ENCODE data around the gene WASHC2A.
"Not testable (repeated sequence)": the region's sequence is repeated elsewhere in the genome, so short reads cannot be mapped to it uniquely, and the experiment has no call there.

The WASHC2A gene

DNA sequence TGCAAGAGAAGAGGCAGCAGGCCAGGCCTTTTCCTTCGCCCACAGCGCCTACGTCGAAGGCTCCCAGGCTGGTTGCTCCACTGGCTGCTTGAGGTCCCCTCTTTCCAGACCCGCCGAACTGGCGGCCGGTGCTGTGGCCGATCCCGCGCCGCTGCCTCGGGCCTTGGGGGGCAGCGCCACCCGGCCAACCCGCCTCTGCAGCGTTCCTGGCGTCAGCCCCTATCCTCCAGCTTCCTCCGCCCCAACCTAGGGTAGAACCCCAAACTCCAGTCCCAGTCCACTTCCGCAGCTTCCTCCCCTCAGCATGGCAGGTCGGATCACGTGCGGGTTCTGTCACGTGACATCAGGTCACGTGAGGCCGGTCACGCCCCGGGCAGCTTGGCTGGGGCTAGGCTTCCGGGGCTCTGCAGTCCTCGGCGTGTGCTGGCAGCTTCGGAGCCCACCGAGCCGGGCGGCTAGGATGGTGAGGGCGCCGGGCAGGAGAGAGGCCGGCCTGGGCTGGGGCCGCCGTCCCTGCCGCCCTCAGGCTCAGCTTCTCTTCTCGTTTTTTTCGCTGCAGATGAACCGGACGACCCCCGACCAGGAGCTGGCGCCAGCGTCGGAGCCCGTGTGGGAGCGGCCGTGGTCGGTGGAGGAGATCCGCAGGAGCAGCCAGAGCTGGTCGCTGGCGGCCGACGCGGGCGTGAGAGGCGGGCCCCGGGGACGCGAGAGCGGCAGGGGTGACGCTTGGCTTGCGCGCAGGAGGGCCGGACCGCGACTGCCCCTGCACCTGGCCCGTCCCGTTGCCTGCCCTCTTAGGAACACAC lies at the start of gene WASHC2A:
Gene WASHC2A, plus strand, starts transcription at position 409 of the 806 bp plus-strand sequence. Its CDS starts 52 bp downstream, at position 461.
- DNase-seq: peak; percentile 92

GRCh38 chr10:50019279-50019678 lies 48.5 kb upstream of the WASHC2A start:
- DNase-seq: not testable (repeated sequence)

DNA sequence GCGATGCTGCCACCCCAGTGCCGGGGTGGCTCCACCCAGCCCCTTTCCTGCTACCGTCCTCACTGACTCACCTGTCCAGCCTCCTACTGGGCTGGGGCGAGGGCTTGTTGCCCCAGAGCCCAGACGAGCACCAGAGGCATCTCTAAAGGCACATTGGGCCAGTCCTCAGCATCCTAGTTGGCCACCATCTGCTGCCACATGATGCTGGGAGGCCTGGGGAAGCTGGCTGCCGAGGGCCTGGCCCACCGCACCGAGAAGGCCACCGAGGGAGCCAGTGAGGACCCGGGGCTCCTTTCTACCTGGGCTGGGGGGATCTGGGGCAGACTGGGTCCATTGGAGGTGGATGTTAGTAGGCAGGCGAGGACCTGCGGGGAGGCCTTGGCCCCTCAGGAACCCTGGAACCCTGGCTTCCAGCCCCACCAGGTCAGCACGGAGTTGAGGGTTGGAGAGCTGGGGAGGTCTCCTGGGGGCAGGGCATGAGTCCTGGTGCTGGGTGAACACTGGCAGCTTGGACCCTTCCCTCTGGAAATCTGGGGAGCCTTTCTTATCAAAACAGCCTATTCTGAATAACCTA lies 47.2 kb upstream of the WASHC2A start:
- DNase-seq: not testable (repeated sequence)

DNA sequence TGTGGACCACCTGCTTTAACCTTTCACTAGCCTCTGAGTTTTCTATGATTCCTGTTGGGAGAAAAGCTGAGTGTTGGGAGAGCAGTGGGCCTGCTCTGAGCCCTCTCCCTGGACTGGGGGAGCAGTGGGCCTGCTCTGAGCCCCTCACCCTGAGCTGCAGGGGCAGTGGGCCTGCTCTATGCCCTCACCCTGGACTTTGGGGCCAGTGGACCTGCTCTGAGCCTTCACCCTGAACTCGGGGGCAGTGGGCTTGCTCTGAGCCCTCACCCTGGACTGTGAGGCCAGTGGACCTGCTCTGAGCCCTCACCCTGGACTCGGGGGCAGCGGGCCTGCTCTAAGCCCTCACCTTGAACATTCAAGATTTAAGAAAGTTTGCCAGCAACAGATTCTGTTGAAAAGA lies 46.1 kb upstream of the WASHC2A start:
- DNase-seq: no peak

DNA sequence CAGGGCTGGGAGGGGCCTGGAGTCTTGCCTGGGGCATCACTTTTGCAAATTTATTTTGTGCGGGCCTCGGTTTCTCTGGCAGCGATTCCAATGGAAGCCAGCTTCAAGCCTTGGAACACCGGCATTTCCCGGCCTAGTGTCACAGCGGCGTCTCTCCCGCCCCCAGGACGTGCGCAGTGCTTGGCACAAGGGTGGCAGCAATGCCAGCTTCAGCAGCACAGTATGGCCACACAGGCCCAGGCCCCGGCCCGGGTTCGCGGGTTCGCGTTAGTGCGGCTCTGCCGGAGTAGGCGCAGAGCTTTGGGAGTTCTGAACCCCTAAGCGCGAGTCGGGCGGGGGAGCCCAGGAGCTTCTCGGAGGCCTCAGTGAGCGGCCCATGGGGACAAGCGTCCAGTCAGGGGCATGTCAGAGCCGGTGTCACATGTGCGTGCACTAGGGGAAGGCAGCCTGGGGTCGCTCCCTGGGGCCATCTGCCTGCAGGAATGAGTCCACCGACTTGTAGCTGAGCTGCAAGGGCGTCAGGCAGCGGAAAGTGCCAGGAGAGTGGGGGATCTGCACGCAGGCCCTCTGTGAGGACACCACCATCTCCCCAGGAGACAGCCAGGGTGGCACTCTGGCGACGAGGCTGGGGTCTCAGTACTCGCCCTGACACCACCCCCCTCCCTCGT lies 42.9 kb upstream of the WASHC2A start:
- not testable (repeated sequence) for DNase-seq

- no peak for DNase-seq
Observed at GRCh38 chr10:50025627-50026026, 42.1 kb upstream of the WASHC2A start.

DNA sequence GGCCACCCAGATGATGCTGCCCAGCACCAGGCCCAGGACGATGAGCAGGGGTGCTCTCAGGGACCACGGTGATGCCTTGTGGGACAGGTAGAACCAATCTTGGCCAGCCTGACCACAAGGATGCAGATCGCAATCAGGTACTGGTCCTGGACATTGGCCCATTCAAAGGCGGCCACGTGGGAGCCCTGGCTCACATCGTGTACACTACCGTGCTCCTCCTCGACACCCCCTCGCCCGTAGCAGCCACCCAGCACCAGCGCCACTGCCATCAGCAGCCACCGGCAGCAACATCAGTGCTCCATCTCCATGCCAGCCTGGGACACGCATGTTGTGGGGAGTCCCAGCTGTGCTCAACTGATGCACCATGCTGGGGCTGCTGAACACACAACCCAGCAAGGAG lies 40.6 kb upstream of the WASHC2A start:
- DNase-seq: no peak

GRCh38 chr10:50033481-50033880 lies 34.3 kb upstream of the WASHC2A start:
- no peak for DNase-seq

DNA sequence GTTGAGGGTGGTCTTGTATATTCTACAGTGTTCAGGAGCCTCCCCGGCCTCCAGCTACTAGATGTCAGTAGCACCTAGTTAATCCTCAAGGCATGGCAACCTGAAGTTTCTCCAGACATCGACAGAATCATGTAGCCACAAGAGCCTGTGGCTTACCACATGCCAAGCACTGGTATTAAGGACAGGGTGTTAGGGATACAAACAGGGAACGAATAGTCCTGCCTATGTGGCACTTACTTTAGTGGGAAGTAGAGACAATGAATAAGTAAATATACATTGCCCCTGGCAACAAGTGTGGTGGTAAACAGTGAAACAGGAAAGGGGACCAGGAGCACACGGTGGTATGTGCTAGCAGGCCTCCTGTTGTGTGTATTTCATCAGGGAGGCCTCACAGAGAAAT lies 32.4 kb upstream of the WASHC2A start:
- not testable (repeated sequence) for DNase-seq

GRCh38 chr10:50044941-50045664 lies 22.7 kb upstream of the WASHC2A start:
- no peak for DNase-seq

DNA sequence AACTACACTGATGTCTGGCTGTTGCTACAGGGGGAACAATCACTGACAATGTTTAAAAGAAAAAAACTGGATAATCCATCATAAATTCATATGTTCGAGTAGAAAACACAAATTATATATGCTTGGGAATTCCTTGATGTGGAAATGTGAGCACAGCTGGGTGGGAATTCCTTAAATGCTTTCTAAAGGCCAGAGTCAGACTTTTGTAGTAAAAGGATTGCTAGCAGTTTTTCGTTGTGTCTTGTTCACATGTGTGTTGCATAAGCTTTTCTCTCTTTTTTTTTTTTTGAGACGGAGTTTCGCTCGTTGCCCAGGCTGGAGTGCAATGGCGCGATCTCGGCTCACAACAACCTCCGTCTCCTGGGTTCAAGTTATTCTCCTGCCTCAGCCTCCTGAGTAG lies 21.3 kb upstream of the WASHC2A start:
- DNase-seq: not testable (repeated sequence)

GRCh38 chr10:50047594-50047993 lies 20.2 kb upstream of the WASHC2A start:
- DNase-seq: not testable (repeated sequence)

GRCh38 chr10:50051995-50052660 lies 15.6 kb upstream of the WASHC2A start:
- DNase-seq: not testable (repeated sequence)

DNA sequence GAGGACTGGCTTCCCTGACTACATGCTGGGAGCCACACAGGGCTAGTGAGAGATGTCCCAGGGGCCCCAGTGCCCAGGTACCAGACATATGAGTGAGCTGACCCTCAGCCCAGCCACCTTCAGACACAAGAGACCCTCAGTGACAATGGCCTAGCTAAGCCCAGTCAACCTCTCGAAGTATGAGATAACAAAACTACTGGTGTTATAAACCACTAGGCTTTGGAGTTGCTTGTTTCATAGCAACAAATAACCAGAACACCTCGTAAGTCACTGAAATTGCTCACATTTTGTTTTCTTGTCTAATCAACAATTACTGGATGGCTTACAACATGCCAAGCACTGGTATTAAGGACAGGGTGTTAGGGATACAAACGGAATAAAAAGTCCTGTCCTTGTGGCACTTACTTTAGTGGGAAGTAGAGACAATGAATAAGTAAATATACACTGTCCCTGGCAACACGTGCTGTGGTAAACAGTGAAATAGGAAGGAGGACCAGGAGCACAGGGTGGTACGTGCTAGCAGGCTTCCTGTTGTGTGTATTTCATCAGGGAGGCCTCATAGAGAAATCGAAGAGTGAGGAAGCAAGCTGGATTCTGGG lies 14.9 kb upstream of the WASHC2A start:
- not testable (repeated sequence) for DNase-seq

GRCh38 chr10:50055494-50056292 lies 12.1 kb upstream of the WASHC2A start:
- not testable (repeated sequence) for DNase-seq

- DNase-seq: not testable (repeated sequence)
Observed at GRCh38 chr10:50056654-50057053, 11.1 kb upstream of the WASHC2A start.

GRCh38 chr10:50058727-50059126 lies 9.0 kb upstream of the WASHC2A start:
- DNase-seq: not testable (repeated sequence)

- DNase-seq: not testable (repeated sequence)
Observed at GRCh38 chr10:50059946-50060345, 7.8 kb upstream of the WASHC2A start.

DNA sequence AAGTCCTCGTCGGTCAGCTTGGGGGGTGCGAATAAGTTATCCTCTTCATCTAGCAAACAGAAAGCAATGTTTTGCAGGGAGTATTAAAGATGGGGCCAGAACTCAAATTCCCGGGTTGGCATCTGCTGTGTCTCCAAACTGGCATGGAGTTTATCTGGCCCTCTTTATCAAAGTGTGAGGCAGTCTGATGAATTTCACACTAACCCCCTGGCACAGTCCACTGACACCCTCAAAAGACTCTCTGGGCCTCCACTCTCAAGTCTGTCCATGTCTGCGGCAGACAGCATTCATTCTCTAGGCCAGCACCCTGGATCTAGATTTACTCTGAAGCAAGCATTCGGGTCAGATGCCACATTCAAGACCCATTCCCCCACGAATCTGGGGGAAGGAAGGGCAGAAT lies 6.2 kb upstream of the WASHC2A start:
- not testable (repeated sequence) for DNase-seq

DNA sequence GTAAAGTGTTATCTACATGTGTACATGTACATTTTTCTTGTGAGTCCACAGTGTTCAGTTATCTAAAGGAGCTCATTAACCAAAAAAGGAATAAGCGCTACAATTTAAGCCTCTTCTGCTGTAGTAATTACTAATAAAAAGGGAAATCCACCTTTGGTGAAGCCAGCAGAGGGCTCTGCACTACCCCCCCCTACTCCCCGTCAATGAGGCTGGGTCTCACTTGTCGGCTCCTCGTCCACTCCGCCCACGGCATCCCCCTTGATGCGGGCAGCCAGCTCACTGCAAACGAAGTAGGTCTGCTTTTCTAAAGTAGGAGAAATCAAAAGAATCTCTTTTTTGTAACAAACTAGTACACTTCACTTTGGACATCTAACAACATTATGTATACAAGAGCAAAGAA lies 4.7 kb upstream of the WASHC2A start:
- no peak for DNase-seq

DNA sequence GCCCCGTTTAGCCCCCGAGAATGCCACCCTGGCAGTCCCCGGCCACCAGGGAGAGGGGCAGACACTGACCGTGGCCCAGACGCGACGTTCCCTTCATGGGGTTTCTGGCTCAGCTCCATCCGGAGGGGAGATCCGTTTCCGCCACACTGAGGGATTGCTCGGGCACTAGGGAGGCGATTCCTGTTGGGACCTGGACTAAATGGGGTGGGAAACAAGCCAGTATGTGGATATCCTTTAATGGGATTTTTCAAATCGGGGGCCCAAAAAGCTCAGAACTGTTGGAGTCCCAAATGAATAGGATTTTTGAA lies 552 bp downstream of the WASHC2A start:
- DNase-seq: not testable (repeated sequence)

Data from T1000 (cell line).